ENCODE data around the gene PFKL.

The PFKL gene

DNA sequence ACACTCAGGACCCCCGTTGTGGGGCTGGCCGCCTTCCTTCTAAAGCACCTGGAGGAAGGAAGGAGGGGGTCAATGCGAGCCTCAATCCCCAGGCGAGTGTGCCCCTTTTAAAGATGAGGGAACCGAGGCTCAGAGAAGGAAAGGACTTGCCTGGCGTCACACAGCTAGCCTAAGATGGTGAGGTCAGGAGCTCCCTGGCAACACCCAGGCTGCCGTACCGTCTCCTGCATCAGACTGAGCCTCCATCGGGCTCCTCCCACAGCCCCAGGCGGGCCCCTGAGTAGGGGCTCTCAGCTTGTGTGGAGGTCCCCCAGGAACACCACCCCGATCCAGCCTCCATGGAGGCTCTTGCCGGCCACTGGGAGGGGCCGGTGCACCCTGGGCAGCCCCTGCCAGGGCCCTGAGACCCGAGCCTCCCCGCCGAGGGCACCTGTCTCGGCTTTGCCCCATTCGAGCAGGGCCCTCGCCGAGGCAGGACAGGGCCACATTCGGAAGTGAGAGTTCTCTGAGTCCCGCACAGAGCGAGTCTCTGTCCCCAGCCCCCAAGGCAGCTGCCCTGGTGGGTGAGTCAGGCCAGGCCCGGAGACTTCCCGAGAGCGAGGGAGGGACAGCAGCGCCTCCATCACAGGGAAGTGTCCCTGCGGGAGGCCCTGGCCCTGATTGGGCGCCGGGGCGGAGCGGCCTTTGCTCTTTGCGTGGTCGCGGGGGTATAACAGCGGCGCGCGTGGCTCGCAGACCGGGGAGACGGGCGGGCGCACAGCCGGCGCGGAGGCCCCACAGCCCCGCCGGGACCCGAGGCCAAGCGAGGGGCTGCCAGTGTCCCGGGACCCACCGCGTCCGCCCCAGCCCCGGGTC lies 14.5 kb upstream of the PFKL start, which contains the start of gene AIRE:
Gene AIRE, plus strand, starts transcription at position 739 of the 855 bp plus-strand sequence. CDS start 131 bp downstream, outside the sequence.
- no peak within 1 kb of the TSS for H3K4me3 Mint-ChIP-seq
- ATAC-seq (replicated peaks) (no peak), DNase-seq (no peak)
- H3K27ac Mint-ChIP-seq, result no peak within 1 kb of the TSS
- H3K27me3 Mint-ChIP-seq, result peaks cover 3 to 26% of the 10 kb centered on the region in 2 donors
- no peaks in the 10 kb centered on the region for H3K9me3 Mint-ChIP-seq
- peaks cover 0 to 7% of the 10 kb centered on the region in 2 donors for H3K4me1 Mint-ChIP-seq (ENCODE audit: low read depth in 2 of 2)
- H3K36me3 Mint-ChIP-seq (ENCODE audit: insufficient read depth), result peaks cover under 1% of the 10 kb centered on the region

GRCh38 chr21:44286086-44286715 lies 13.7 kb upstream of the PFKL start:
- Mint-ChIP-seq H3K27ac (no peak overlapping the region), H3K4me1 (ENCODE audit: low read depth in 2 of 2) (peaks cover 0 to 11% of the 10 kb centered on the region in 2 donors), H3K4me3 (no peak overlapping the region), H3K27me3 (peaks cover 6 to 30% of the 10 kb centered on the region in 2 donors), H3K36me3 (ENCODE audit: insufficient read depth) (peaks cover 3% of the 10 kb centered on the region), H3K9me3 (no peaks in the 10 kb centered on the region)
- ATAC-seq (replicated peaks) (no peak), DNase-seq (no peak)

DNA sequence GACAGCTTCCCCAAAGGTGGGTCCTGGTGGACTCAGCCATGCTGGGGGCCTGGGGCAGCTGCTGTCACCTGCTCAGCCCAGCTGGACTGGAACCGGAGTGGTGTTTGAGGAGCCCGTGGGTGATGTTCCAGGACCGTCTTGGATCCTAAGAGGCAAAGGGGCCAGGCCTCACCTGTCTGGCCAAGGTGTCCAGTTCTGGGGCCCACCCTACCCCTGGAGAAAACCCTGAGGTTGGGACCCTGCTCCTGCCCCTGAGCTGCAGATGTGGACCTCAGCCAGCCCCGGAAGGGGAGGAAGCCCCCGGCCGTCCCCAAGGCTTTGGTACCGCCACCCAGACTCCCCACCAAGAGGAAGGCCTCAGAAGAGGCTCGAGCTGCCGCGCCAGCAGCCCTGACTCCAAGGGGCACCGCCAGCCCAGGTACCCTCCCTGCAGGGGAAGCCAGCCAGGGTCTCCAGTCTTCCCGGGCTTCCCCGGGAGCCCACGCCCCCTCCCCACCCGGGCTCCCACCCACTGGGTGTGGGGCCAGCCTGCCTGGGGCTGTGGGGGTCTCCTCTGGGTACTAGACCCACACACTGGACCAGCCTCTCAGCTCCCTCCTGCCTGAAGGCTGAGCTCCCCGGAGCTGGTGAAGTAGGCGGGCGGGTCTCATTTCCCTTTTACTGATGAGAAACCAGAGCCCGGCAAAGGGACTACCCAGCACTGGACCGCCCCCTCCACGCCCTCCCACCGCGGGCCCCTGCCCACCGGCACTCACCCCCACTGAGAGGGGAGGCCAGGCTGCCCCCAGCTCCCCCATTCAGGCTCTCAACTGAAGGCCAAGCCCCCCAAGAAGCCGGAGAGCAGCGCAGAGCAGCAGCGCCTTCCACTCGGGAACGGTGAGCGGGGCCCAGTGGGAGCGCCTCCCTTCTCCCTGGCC lies 12.9 kb upstream of the PFKL start:
- Mint-ChIP-seq H3K9me3 (no peaks in the 10 kb centered on the region), H3K4me1 (ENCODE audit: low read depth in 2 of 2) (peaks cover 0 to 11% of the 10 kb centered on the region in 2 donors), H3K36me3 (ENCODE audit: insufficient read depth) (peaks cover 3% of the 10 kb centered on the region), H3K27me3 (peaks cover 6 to 31% of the 10 kb centered on the region in 2 donors), H3K27ac (no peak overlapping the region), H3K4me3 (no peak overlapping the region)
- DNase-seq (no peak), ATAC-seq (replicated peaks) (no peak)

DNA sequence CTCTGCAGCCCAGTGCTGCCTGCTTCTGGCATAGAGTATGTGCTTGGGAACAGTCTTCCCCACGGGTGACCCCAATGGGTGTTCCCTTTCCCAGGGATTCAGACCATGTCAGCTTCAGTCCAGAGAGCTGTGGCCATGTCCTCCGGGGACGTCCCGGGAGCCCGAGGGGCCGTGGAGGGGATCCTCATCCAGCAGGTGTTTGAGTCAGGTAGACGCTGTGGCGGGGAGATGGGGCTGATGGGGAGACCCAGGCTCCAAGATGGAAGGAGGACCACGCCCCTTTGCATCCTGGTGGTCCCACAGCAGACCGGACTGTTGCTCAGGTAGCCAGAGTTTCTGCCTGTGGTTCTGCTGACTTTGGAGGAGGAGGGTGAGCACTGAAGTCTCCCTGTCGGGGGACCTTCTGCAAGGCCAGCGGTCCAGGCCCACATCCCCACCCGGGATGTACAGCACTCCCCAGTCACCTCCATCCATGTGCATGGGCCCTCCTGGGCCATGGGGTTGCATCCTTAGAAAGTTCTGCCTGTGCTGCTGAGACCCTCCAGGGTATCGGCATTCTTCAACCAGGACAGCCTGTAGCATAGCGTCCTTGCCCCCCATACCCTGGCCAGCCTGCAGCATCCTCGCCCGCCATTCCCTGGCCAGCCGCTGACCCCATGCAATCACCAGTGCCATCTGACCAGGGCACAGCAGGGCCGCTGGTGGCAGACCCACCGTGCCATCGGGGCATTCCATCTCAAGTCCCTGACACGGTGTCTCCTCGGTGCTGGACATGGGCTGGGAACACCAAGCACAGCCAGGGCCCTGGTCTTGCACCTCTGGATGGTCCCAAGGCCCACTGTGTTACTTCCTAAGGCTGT lies 11.4 kb upstream of the PFKL start:
- Mint-ChIP-seq H3K4me3 (no peak overlapping the region), H3K27ac (no peak overlapping the region), H3K4me1 (ENCODE audit: low read depth in 2 of 2) (peaks cover 0 to 16% of the 10 kb centered on the region in 2 donors), H3K27me3 (peaks cover 6 to 36% of the 10 kb centered on the region in 2 donors), H3K36me3 (ENCODE audit: insufficient read depth) (peaks cover 3% of the 10 kb centered on the region), H3K9me3 (no peaks in the 10 kb centered on the region)
- DNase-seq (no peak), ATAC-seq (replicated peaks) (no peak)

DNA sequence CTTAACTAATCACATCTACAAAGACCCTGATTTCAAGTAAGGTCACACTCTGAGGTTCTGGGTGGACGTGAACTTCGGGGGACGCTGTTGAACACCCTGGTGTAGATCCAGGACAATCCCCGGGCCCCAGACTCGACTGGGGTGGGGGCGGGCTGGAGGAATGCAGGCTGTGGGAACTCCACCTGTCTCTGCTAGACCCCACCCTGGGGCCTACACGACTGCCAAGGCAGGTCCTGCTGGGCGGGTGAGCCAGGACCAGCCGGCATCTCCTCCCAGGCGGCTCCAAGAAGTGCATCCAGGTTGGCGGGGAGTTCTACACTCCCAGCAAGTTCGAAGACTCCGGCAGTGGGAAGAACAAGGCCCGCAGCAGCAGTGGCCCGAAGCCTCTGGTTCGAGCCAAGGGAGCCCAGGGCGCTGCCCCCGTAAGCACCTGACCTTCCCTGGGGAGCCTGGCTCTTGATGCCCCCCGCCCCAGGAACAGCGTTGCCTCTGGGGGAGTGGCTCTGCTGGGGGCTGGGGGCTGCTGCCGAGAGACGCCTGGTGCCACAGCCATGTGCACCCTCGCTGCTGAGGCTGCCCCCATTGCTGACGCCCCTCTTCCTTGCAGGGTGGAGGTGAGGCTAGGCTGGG lies 10.4 kb upstream of the PFKL start:
- Mint-ChIP-seq H3K27me3 (peaks cover 6 to 36% of the 10 kb centered on the region in 2 donors), H3K27ac (no peak overlapping the region), H3K36me3 (ENCODE audit: insufficient read depth) (peaks cover 8% of the 10 kb centered on the region), H3K4me3 (no peak overlapping the region), H3K9me3 (no peaks in the 10 kb centered on the region), H3K4me1 (ENCODE audit: low read depth in 2 of 2) (peaks cover 0 to 18% of the 10 kb centered on the region in 2 donors)
- no peak for ATAC-seq (replicated peaks)
- no peak for DNase-seq

GRCh38 chr21:44290327-44291077 lies 9.4 kb upstream of the PFKL start:
- no peak overlapping the region for H3K27ac Mint-ChIP-seq
- no peaks in the 10 kb centered on the region for H3K9me3 Mint-ChIP-seq
- H3K4me1 Mint-ChIP-seq (ENCODE audit: low read depth in 2 of 2), result peaks cover 0 to 22% of the 10 kb centered on the region in 2 donors
- H3K27me3 Mint-ChIP-seq, result peaks cover 6 to 36% of the 10 kb centered on the region in 2 donors
- peaks cover 8% of the 10 kb centered on the region for H3K36me3 Mint-ChIP-seq (ENCODE audit: insufficient read depth)
- no peak overlapping the region for H3K4me3 Mint-ChIP-seq
- ATAC-seq (replicated peaks) (no peak), DNase-seq (no peak)

- peaks cover 0 to 22% of the 10 kb centered on the region in 2 donors for H3K4me1 Mint-ChIP-seq (ENCODE audit: low read depth in 2 of 2)
- H3K36me3 Mint-ChIP-seq (ENCODE audit: insufficient read depth), result peaks cover 8% of the 10 kb centered on the region
- no peak overlapping the region for H3K27ac Mint-ChIP-seq
- no peak overlapping the region for H3K4me3 Mint-ChIP-seq
- ATAC-seq (replicated peaks), result no peak
- H3K9me3 Mint-ChIP-seq, result no peaks in the 10 kb centered on the region
- H3K27me3 Mint-ChIP-seq, result peaks cover 6 to 36% of the 10 kb centered on the region in 2 donors
- DNase-seq, result no peak
These were observed 8.5 kb upstream of the PFKL start for GRCh38 chr21:44291078-44291935.

GRCh38 chr21:44291936-44292811 lies 7.7 kb upstream of the PFKL start:
- H3K27ac Mint-ChIP-seq, result no peak overlapping the region
- ATAC-seq (replicated peaks) (no peak), DNase-seq (no peak)
- no peak overlapping the region for H3K4me3 Mint-ChIP-seq
- H3K36me3 Mint-ChIP-seq (ENCODE audit: insufficient read depth), result peaks cover 8% of the 10 kb centered on the region
- peaks cover 0 to 22% of the 10 kb centered on the region in 2 donors for H3K4me1 Mint-ChIP-seq (ENCODE audit: low read depth in 2 of 2)
- H3K9me3 Mint-ChIP-seq, result no peaks in the 10 kb centered on the region
- peaks cover 6 to 36% of the 10 kb centered on the region in 2 donors for H3K27me3 Mint-ChIP-seq

- peaks cover 13% of the 10 kb centered on the region for H3K36me3 Mint-ChIP-seq (ENCODE audit: insufficient read depth)
- DNase-seq, result no peak
- no peak for ATAC-seq (replicated peaks)
- peaks cover 6 to 31% of the 10 kb centered on the region in 2 donors for H3K27me3 Mint-ChIP-seq
- no peak overlapping the region for H3K27ac Mint-ChIP-seq
- peaks cover under 1 to 26% of the 10 kb centered on the region in 2 donors for H3K4me1 Mint-ChIP-seq (ENCODE audit: low read depth in 2 of 2)
- peak overlapping the region in 1 of 2 donors; percentile 38 for H3K4me3 Mint-ChIP-seq
- H3K9me3 Mint-ChIP-seq, result no peaks in the 10 kb centered on the region
These were observed 7.0 kb upstream of the PFKL start for GRCh38 chr21:44292812-44293195.

DNA sequence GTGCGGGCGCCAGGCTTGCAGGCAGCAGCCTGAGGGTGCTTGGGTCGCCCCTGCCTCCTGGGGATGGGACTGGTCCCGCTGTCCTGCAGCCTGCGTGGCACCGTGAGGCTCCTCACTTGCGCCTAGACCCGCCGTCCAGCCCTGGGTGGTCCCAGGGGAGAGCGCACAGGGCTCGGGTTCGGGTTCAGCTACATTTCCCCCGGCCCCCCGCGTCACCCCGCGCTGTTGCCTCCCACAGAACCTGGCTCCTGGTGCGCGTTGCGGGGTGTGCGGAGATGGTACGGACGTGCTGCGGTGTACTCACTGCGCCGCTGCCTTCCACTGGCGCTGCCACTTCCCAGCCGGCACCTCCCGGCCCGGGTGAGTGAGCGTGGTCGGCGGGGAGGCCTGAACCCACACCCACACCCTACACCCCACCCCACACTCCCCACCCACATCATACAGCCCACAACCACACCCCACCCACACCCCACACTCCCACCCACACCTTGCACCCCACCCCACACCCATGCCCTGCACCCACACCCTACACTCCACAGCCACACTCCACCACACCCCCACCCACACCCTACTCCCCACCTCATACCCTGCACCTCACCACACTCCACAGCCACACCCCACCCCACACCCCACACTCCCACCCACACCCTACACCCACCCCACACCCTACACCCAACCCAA lies 6.2 kb upstream of the PFKL start:
- no peaks in the 10 kb centered on the region for H3K9me3 Mint-ChIP-seq
- no peak overlapping the region for H3K4me3 Mint-ChIP-seq
- H3K36me3 Mint-ChIP-seq (ENCODE audit: insufficient read depth), result peaks cover 16% of the 10 kb centered on the region
- DNase-seq, result peak in 2 of 3 experiments; percentile 49
- peaks cover 6 to 22% of the 10 kb centered on the region in 2 donors for H3K27me3 Mint-ChIP-seq
- H3K4me1 Mint-ChIP-seq (ENCODE audit: low read depth in 2 of 2), result peaks cover 10 to 31% of the 10 kb centered on the region in 2 donors
- peak; percentile 72 for ATAC-seq (replicated peaks)
- H3K27ac Mint-ChIP-seq, result peak overlapping the region in 1 of 2 donors; percentile 78

Data from effector memory CD8-positive, alpha-beta T cell (primary cell).